VCaP (cell line): ENCODE measurements around the gene SS18L1.

Experiments used
- H3K27ac ChIP-seq: fragments of 450-650 bp; 2 replicates; pipeline ENCODE4 v1.5.1; 2017
- CTCF ChIP-seq: fragments of 450-650 bp; conservative IDR thresholded peaks from 2 replicates; pipeline ENCODE4 v1.5.1; 2017; ENCODE audit warnings: mild to moderate bottlenecking, moderate library complexity

The SS18L1 gene

DNA sequence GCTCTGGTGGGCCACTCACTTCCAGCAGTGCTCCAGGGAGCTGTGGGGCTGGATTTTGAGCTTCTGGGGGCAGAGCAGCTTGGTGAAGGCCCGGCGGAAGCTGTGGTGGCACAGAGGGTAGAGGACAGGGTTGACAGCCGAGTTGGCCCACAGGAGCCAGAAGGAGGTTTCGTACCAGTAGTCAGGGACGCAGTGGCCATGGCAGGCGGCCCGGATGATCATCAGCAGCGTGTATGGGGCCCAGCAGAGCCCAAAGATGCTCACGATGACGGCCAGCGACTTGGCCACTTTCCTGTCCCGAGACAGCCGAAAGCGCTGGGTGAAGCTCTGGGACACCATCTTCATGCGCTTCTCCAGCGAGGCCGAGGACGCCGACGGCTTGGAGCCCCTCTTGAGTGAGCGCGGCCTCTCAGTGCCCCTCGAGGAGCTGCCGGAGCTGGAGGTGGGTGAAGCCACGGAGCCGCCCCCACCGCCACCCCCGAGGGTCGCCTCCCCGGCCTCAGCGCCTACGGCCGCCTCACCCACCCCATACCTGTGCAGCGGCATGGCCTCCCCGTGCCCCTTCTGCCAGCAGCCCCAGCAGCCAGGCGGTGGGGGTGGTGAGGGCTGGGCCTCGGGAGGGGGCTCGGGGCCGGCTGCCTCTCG is 72.5 kb downstream of the SS18L1 start:
- TF ChIP-seq CTCF: no peak
- peak overlapping the region; percentile 99 for H3K27ac ChIP-seq

DNA sequence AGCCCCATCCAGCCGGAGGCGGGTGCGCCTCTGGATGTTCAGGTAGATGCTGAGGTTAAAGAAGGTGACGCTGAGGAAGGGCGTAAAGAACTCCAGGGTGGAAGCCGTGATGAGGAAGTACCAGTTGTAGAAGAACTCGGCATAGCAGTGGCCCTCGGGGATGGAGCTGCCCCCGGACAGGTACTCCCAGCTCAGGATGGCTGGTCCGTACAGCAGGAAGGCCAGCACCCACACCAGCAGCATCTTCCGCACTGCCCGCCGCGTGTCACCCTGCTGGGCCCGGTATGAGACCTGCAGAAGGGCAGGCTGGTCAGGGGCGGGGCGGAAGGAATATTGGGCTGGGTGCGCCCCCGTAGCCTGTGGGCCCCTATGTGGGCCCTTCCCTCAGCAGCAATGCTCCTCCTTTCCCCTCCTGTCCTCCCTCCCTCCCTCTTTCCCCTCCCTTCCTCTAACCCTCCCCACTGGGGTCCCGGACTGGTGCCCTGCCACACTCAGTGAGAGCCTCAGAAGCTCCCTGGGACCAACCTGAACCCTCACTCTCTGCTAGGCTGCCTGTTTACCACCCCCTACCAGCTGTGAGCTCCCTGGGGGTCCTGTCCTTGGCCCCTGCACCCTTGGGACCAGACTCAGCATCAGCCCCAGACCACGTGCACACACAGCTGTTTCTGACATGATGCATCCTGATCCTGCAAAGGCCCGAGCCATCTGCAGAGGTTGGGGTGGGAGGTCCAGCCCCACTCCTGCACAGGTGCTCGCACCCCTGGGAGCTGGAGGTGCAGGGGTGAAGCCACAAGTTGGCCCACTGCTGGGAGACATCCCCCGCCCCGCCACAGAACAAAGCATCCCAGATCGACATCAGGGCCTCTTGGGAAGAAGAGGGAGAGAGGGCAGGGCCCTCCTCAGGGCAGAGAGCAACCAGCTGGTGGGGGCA is 73.3 kb downstream of the SS18L1 start:
- peak overlapping the region; percentile 99 for H3K27ac ChIP-seq
- no peak for TF ChIP-seq CTCF

GRCh38 chr20:62217913-62218773 is 74.6 kb downstream of the SS18L1 start:
- TF ChIP-seq CTCF: no peak
- H3K27ac ChIP-seq: peak overlapping the region; percentile 99

DNA sequence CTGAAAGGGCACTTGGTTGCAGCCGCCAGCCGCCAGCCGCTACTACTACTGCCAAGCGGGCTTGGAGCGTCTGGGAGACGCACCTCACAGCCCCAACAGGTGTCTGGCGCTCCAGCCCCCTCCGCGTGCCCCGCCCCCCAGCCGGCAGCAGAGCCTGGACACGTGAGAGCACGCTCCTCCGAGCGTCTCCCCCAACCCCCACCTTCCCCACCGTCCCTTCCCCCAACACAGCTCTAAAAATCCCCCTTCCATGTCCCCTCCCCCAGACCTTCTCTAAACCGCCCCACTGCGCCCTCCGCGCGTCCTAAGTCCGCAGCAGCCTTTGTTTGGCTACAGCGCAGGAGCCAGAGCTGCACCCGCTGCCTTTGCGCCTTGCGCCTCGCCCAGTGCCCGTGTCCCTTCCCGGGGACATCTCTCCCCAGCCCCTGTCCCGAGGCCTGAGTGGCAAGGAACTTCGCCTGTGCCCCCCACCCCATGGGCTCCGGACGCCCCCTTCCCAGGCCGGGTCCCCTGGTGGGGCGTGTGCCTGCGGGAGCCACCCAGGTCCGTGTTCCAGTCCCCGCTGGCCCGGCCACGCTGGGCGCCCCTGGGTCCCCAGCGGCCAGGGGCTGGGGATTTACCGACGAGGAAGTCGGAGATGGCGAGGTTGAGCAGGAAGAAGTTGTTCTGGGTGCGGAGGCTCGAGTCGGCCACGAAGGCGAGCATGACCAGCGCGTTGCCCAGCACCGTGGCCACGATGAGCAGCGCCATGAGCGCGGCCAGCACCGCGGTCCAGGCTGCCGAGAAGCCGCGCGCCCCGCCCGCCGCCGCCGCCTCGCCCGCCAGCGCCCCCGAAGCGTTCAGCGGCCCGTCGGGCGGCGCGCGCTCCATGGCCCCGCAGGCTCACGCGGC is 75.8 kb downstream of the SS18L1 start:
- H3K27ac ChIP-seq: peak overlapping the region; percentile 99
- TF ChIP-seq CTCF: no peak

DNA sequence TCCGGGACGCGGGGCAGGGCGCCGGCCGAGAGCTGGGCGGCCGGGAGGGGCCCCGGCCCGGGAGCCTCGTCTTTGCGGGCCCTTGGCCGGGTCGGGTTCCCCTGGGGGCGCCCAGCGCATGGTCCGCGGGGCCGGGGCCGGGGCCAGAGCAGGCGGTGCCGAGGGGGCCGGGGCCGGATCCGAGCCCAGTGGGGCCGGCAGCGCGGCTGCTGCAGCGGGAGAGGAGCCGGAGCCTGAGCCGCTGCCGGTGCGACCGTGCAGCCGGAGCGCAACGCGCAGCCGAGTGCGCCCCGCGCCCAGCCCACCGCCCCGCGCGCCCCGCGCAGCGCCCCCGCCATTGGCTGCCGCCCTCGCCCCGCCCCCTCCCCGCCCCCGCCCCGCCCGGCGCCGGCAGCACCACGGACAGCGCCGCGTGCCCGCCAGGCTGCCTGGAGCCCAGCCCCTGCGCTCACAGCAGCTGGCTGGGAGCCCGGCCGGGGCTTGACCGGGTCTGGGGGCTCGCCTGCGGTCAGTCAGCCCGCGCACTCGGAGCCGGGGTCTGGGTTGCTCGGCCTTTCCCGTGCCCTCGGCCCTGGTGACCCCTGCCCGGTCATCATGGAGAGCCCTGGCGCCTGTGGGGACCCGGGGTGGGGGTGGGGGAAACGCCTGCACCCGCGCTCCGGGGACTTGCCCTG is 76.6 kb downstream of the SS18L1 start, which contains the start of gene HRH3:
Gene HRH3, minus strand, starts transcription at position 287 of the 674 bp plus-strand sequence. CDS start 308 bp downstream, outside the sequence.
- TF ChIP-seq CTCF: no peak
- H3K27ac ChIP-seq: peak within 1 kb of the TSS; percentile 99
